Activated CD4-positive, alpha-beta T cell treated with anti-CD3 and anti-CD28 coated beads, Interleukin-2, Interleukin-4, amounts not matched to agents 100 ng/mL and 50 ng/mL, durations not matched to agents 16 hours and 8 hours (primary cell): ENCODE data around the gene SNCAIP.
A peak's percentile ranks its signal among the peaks of the same experiment; 100 is the strongest.

ENCODE experiments used
- DNase-seq: peaks from one replicate; pipeline ENCODE4 v3.0.0-alpha.2; 2020; ENCODE audit warnings: low spot score

SNCAIP gene

DNA sequence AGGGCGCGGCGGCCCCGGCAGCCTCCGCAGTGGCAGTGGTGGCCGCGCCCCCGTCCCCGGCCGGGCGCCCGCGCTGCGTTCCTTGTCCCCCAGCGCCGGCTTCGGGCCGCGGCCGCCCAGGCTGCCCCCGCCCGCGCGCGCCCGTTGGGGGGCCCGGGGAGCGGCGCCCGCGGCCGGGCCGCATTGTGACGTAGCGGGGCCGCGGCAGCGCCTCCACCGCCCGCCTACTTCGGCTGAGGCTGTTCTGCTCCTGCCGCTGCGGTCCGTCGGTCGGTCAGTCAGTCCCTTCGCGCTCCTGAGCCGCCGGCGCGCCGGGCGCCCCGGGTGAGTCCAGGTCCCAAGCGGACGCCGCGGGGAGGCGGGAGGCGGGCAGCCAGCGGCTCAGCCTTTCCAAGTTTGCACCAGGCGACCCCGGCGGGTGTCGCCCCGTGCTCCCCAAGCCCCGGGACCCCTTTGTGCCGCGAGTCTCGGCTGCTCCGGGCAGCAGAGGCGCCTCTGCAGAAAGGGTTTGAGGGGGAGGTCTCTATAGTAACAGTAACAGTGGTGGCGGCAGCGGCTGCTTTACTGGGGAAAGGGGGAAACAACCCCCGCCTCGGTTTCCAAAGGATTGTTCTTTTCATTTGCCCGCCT is at the start of gene SNCAIP:
Gene SNCAIP (plus strand): TSS at position 277 of the 630 bp plus-strand sequence. CDS start 78,898 bp downstream, outside the sequence.
- DNase-seq = no peak

DNA sequence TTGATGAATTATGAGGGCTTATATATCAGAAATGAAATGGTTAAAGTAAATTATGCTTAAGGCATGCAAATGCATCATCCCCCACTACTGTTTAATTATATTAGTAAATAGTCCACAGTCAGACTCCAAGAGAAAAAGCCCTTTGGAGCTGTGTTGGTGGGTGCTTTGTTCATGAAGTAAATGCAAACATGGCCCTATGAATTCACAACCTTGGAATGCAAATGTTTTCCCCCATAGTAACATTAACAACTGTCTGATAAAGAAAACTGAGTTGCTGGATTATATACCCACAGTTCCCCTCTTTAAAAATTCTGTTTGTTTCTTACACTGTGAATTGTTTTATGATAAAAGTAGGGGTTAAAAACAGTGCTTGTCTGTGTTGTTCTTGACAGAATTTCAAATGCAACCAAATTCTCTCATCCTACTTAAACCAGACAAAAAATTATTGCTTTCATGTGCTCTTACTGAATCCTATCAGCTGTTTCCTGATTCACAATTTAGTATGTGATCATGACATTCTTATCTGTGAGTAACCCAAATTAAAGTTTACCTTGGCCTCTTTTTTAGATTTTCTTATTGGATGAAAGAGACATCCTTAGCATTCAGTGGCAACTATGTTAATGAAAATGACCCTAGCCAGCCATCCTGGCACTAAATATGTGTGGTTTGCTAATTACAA is 48.5 kb upstream of the SNCAIP start:
- DNase-seq = no peak

DNA sequence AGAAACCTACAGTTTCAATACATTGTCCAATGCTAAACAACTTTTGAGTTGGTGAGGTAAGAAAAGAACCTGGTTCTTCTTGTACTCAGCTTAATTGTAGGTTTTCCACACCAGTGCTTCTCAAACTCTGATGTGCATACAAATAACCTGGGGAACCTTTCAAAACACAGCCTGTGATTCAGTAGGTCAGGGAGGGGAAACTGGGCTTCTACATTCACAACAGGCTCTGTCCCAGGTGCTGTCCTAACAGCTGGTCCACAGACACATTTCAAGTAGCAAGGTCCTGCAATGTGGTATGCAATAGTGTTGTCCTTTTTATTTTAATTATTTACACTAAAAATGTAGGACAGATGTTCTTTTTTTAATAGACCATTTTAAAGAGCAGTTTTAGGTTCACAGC is 47.4 kb upstream of the SNCAIP start:
- no peak for DNase-seq

DNA sequence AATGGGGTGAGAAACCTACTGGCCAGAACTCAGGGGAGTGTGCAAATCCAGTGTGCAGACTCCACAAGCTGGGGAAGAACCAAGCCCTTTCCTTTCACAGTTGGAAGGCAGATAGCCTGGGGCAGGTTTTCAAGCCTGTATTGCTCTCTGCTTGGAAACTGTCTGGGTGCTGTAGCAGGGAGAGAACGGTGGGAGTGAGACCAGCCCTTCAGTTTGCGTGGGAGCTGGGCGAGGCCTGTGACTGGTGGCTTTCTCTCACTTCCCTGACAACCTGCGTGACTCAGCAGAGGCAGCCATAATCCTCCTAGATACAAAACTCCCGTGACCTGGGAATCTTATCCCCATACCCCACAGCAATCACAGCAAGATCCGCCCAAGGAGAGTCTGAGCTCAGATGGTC is 44.9 kb upstream of the SNCAIP start:
- no peak for DNase-seq

DNA sequence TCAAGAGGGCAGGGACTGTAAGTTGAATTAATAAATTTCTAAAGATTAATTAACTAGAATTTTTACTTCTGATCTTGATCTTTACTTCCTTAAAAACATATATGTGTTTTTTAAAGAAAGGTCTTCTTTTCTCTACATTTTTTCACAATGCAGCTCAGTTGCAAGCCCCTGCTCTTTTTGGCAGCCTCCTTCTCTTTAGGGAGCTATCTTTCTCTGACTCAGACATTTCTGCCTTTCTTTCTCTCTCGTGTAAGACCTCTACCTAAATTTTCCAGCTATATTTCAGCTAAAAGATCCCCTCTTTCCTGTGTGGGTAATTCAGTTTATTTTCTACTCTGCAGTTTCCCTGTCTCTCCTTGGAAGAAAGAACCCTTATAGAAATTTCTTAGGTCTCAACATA is 38.3 kb upstream of the SNCAIP start:
- DNase-seq = no peak

DNA sequence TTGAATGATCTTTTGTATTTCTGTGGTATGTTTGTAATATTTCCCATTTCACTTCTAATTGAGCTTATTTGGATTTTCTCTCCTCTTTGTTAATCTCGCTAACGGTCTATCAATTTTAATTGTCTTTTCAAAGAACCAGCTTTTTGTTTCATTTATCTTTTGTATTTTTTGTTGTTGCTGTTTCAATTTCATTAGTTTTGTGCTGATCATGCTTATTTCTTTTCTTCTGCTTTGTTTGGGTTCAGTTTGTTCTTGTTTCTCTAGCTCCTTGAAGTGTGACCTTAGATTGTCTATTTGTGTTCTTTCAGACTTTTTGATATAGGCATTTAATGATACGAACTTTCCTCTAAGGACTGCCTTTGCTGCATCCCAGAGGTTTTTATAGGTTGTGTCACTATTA is 28.4 kb upstream of the SNCAIP start:
- no peak for DNase-seq

DNA sequence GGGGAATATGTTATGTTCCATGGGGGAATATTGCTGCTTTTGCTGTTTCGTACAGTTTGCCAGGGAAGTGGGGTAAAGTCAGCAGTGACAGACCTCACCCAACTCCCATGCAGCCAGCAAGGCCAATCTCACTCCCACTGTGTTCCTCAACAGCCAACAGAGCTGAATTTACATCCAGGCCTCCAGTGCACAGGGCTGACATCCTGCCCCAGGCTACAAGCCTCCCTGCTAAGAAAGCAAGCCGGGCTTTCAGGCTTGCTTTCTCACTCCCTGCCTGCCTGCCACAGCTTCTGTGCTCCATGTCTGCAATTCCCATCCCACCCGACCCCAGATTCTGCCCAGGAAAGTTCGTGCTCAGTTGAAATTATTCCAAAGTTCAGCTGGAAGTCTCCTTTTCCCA is 25.5 kb upstream of the SNCAIP start:
- no peak for DNase-seq

DNA sequence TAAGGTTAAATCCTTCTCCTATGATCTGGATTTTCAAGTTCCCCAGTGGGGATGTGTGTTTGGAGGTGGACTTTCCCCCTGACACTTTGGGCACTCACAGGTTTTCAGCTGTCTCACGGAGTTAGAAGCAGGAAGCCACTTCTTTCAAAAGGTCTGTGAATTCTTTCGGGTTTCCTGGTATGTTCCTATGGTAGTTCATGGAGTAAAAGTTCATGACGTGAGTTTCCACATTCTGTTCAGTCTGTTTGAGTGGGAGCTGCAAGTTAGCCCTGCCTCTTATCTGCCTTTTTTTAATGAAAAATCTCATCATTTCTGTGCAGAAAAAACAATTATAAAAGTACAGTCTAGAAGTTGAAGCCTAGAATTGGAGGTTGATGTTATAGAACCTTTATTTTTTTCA is 24.9 kb upstream of the SNCAIP start:
- no peak for DNase-seq

DNA sequence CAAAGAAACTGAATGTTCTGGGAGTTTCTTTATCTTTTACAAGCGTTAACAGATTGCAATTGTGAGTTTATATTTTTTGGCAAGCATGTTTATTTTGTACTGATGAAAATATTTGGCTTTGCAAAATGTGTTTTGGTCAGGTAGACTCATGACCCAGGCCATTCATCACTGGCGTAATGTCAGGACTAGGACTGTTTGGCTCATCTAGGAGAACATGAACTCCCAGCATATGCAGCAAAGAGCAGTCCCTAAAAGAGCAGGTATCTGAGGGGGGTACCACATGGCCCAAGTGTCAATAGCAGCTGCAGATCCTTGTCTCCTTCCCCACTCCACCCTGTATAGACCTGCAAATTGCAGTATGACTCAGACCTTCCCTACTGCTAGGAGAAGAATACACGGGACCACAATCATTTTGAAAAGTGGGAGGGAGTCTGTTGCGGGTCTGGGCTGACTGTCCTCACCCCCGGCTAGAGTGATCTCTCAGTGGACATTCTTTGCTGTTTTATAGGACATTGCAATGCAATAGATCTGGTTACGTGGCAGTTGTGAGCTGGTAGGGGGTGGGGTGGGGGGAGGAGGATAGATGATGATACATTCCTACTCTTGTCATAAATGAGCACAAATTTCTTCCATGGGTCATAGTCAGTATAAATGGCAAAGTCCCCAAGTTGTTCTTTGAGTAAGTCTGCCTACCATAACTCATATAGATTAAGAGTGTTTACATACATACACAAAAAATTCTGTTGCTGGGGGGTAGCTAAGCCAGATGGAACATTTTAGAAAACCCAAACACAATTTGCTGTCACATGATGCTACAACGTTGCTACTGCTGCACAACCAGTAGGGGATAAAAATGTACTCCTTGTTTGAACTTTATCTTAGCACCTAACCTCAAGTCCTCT is 20.8 kb upstream of the SNCAIP start:
- no peak for DNase-seq

DNA sequence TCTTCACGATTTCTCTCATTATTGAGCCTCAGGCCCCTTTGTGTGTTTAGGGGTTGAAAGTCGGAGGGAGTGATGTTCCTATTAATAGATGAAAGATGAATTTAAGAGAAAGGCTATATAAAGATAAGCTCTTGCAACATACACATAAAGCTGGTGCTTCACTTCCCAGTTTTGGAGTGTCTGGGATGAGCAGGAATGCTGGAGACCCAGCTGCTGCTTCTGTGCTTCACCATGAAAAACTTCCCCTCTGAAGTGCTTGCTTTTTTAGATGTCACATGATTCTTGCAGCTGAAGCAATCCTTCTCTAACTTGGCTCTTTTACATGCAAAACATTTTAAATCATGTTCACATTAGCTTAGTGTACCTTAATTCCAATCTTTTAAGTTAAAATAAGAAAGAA is 19.7 kb upstream of the SNCAIP start:
- DNase-seq = no peak

DNA sequence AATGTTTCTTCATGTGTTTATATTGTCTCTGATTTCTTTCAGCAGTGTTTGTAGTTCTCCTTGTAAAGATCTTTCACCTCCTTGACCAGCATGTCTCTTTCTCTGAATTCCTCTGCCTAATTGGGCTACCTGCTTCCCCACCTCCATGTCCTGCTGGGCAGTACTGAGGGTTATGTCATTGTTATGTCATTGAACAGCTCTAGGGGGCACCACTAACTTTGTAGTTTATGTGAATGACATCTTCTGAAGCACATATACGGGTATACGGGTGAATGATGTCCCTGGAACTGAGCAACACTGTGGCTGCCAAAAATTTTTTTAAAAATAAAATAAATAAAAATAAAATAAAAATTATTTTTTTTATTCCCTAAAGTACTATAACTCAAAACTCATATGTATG is 16.9 kb upstream of the SNCAIP start:
- peak; percentile 4 for DNase-seq

DNA sequence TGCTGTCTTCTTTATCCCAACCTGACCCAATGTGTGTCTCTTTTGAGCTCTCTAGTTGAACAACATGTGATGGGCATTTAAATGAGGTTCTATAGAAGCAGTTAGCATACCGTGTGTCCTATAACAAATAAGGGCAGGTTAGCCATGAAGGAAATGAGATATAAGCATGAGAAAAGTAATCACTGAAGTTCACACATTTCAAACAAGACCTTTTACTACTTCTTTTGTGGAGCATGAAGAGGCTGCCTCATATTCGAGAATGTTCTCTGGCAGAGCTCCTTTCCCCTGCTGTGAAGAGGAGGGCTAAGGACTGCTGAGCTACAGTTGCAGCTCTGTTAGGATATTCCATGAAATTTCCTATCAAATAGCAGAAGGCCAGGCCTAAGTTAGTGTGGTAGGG is 15.2 kb upstream of the SNCAIP start:
- no peak for DNase-seq

DNA sequence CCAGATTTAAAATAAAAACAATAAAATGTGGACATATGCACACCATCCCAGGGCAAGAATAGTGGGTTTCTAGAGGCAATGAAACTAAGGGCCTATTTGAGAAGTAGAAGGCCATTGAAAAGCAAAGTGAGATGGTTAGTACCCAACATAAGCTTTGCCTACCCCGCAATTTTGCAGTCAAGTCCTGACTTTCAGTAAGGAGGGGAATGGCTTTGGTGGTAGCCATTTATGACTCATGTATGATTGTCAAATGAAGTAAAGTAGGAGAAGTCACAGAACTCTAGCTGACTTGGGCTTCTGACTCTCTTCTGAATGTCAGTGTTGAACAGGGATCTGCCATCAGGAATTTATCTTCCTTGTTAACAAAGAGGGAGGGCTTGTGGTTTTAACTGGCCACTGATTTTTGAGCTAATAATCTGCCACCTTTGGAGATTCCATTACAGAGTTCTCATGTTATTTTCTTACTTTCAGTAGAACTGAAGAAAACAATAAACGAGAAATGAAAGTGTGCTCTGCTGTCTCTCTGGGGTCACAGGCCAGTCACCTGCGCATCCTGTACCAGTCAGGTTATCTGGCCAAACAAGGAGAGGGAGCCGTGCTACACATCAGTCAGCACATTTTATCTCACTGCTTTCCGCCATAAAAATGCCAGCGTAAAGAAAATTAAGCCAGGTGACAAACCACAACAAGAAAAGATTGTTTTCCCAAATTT is 14.3 kb upstream of the SNCAIP start:
- DNase-seq = no peak

DNA sequence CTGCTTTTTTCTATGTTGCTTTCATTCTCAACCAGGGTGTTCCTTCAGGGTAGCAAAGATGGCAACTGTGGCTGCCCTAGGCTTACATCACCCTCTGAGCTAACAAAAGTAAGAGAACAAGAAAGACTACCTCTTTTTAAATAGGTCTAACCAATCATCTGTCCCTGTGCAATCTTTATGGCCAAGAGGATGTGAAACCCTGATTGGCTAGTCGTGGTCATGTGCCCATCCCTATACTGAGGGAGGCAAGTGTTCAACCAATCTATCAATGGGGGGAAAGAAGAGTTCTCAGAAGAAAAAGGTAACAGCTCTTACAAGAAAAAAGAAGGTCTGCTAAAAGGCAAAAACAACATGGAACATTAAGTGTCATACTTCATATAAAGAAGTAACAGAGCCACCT is 11.7 kb upstream of the SNCAIP start:
- DNase-seq = no peak

DNA sequence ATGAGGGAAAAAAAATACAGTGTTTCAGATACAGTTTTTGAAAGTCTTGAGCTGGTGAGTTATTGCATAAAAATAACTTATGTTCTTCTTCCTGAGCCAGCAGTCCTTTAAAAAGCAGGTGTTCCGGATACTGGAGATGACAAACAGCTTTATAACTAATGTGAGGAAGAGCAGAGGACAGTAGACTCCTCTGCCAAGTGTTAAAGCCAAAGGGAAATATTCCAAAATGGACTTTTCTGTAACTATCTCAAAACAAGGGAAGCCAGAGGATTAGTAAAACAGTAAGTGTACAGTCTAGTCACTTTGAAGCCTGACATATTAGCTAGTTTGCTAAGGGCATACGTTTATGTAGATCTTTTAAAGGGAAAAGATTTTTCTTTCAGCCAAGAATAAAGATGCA is 11.0 kb upstream of the SNCAIP start:
- no peak for DNase-seq

DNA sequence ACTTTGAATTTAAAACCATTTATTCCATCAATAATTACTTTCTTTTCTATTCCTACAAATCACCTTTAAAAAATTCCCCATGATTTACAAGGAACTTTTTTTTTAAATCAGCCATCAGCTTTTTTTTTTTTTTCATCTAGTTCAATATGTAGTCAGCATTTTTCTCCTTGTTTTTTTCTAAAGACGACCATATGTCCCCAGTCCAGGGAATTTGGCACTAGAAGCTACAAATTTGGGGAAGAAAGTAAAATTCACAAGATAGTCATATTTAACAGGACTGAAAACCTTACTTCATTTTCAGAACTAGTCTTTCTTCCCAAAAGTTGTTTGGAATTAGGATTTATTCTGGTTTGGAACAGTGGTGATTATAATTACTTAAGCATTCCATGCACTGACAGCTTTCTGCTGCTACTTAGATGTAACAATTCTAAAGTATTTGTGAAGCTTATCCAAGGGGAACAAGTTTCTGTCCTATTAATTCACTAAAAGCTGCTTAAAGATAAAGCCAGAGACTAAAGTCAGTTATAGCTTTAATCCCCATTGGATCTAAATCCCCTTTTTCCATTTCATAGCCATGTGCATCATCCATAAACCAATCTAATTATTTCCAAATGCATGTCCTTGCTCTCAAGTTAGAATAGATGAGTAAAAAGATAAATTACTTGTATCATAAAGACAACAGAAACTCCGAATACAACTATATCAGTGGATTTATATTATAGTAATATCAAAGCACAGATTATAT is 7.4 kb upstream of the SNCAIP start:
- no peak for DNase-seq

DNA sequence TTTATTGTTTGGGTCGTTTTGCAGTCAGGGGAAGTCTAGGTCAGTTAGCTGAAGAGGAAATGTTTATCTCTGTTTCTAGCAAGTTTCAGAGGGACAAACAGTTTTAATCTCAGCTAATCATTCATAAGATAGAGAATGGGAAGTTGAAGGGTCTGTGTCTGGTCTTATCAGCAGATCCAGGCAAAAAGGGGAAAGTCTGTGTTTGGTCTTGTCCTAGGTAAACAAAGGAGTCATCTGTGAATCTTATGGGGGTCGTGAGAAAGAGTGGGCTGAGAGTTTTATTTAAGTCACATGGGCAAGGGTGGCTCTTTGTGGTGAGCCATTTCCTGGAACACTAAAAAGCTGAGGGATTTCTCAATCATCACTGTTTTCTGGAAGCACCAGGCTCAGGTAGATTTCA is 5.6 kb upstream of the SNCAIP start:
- no peak for DNase-seq

DNA sequence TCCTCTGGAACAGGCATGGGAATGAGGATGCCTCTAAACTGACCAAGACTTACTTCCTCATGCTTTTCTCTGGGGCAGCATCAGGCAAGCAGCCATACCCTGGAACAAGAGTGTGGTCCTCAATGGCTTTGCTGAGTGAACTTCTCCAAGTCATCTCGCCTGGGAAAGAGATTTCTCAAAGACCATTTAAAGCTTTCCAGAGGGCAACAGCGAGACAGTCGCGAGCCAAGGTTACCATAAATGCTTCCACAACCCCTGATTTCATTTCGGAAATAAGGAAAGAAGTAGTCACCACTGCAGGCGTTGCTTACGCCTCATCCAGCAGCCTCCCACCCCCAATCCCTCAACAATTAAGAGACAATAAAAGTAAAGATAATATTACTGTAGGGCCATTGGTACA is 1.1 kb upstream of the SNCAIP start:
- no peak for DNase-seq

DNA sequence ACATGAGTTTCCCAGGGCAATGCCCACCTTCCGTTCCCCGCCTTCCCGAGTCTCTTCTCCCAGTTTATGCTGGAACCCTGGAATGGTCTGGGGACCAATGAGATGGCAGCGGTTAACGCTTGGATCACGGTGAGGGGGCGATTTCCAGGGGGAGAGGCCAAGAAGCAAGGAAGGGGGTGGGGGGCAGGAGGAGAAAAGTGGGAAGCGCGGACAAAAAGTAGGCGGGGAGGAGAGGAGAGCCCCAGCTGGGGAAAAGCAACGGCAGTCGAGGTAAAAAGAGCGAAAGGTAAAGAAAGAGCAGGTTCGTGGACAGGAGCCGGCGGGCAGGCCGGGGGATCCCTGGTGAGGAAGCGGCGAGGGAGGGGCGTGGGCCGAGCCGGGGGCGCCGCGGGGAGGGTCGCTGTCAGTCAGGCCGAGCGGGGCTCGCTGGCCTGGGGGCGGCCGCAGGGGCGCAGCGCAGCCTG is 508 bp upstream of the SNCAIP start:
- no peak for DNase-seq

DNA sequence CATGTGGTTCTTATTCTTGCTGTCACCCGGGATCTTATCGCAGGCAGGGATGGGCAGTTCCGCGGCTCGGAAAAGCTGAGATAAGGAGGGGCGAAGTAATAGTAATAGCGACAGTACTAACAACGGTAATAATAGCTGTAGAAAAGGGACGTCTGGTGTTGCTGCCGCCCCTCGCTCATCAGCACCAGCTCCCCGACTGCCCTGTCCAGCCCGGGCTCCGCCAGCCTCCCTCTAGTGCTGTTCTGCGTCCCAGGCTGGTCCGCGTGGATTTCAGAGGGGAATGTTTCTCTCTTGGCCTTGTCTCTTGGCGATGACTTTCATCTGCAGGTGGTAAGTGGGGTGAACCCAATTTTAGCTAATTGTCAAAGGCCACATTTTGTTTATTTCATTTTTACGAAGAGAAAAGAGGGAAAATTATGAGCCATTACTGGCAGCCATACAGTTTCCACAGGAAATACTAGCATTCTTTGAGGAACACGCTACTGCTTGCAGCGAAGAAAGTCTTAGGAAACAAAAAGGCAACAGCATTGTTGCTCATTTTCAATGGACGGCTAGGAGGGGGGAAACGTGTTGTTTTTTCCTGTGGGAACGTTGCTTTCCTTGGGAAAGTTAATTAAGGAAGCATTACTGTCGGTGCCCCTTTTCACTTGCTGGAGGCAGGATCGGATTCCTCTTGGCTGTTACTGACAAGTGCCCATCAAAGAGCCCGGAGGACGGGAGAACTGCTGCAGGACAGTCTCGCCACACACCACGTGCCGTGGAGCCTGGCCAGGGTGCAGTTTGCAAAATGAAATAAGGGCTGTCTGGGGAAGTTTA is 762 bp downstream of the SNCAIP start:
- no peak for DNase-seq

DNA sequence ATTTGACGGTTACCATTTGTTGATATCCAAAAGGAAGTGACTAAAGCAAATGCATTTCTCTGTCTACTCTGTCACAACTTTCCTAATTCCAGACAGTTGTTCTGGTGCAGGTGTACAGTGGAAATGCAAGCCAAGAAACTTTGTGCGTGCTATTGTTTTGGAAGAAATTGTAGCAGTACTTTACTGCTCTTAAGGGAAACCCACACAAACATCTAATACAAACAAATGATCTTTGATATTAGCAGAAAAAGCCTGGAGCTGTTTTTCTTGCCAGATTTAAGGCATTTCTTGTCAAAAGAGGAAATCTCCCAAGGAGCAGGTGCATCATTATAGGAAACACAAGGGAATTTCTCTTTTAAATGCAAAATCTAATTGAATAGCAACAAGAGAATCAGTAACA is 2.0 kb downstream of the SNCAIP start:
- no peak for DNase-seq
